Stimulated activated CD8-positive, alpha-beta memory T cell treated with anti-CD3 and anti-CD28 coated beads, Interleukin-7, amount 100 ng/mL, for 24 hours (primary cell): ENCODE data around the gene SLC9A3.
"Not testable (repeated sequence)": the region's sequence is repeated elsewhere in the genome, so short reads cannot be mapped to it uniquely, and the experiment has no call there.

Experiments
- DNase-seq: peaks from one replicate; pipeline ENCODE4 v3.0.0-alpha.2; 2020; ENCODE audit warnings: low read depth

SLC9A3 gene

GRCh38 chr5:474840-475661 is 49.2 kb downstream of the SLC9A3 start:
- DNase-seq: no peak

GRCh38 chr5:474232-474839 is 49.9 kb downstream of the SLC9A3 start:
- not testable (repeated sequence) for DNase-seq

GRCh38 chr5:473551-474192 is 50.6 kb downstream of the SLC9A3 start:
- no peak for DNase-seq

- DNase-seq: peak; percentile 69
These were observed 51.3 kb downstream of the SLC9A3 start for GRCh38 chr5:472656-473550.

GRCh38 chr5:472076-472655 is 52.1 kb downstream of the SLC9A3 start:
- DNase-seq: no peak

GRCh38 chr5:471750-472058 is 52.5 kb downstream of the SLC9A3 start:
- DNase-seq: no peak

- DNase-seq: no peak
These were observed 53.1 kb downstream of the SLC9A3 start for GRCh38 chr5:470961-471749.

GRCh38 chr5:469752-470483 is 54.3 kb downstream of the SLC9A3 start:
- no peak for DNase-seq

GRCh38 chr5:468401-468800 is 55.8 kb downstream of the SLC9A3 start:
- no peak for DNase-seq

- no peak for DNase-seq
These were observed 57.5 kb downstream of the SLC9A3 start for GRCh38 chr5:466661-467310.

- no peak for DNase-seq
These were observed 58.5 kb downstream of the SLC9A3 start for GRCh38 chr5:465591-466403.

- DNase-seq: no peak
These were observed 59.2 kb downstream of the SLC9A3 start for GRCh38 chr5:464843-465590.

- no peak for DNase-seq
These were observed 59.8 kb downstream of the SLC9A3 start for GRCh38 chr5:464446-464842.

GRCh38 chr5:463952-464351 is 60.3 kb downstream of the SLC9A3 start:
- DNase-seq: peak; percentile 36

GRCh38 chr5:463301-463700 is 60.9 kb downstream of the SLC9A3 start:
- no peak for DNase-seq

GRCh38 chr5:462051-462481 is 62.2 kb downstream of the SLC9A3 start:
- no peak for DNase-seq

GRCh38 chr5:460273-460625 is 64.0 kb downstream of the SLC9A3 start:
- no peak for DNase-seq

GRCh38 chr5:459562-460272 is 64.5 kb downstream of the SLC9A3 start:
- DNase-seq: no peak
